Esophagus (tissue), 2 donors: ENCODE results near the gene ABTB2. TPM values are rescaled to one million over a fixed set of nuclear protein-coding genes. Genes with fewer than 3 reads are reported as not detected.

Source experiments
- H3K27ac ChIP-seq, 2 donors: one replicate each; pipeline ENCODE4 v1.5.1; 2013; ENCODE audit warnings: low read depth in 2 of 2, mild to moderate bottlenecking in 2 of 2, inconsistent platforms in 1 of 2, low read length in 1 of 2, moderate library complexity in 1 of 2
- H3K27me3 ChIP-seq, 2 donors: one replicate each; pipeline ENCODE4 v1.6.1; 2013; ENCODE audit warnings: low read length in 2 of 2, control low read depth in 1 of 2, mild to moderate bottlenecking in 1 of 2; ENCODE audit not compliant: insufficient read depth in 2 of 2, control insufficient read depth in 1 of 2
- H3K36me3 ChIP-seq, 2 donors: one replicate each; pipeline ENCODE4 v1.6.1; 2013; ENCODE audit warnings: low read length in 1 of 2; ENCODE audit not compliant: control insufficient read depth in 2 of 2, insufficient read depth in 2 of 2
- H3K4me1 ChIP-seq, 2 donors: one replicate each; pipeline ENCODE4 v1.6.1; 2013; ENCODE audit warnings: low read length in 1 of 2; ENCODE audit not compliant: control insufficient read depth in 2 of 2, insufficient read depth in 2 of 2
- H3K4me3 ChIP-seq, 2 donors: one replicate each; pipeline ENCODE4 v1.5.1; 2013; ENCODE audit warnings: low read length in 2 of 2, mild to moderate bottlenecking in 2 of 2, low read depth in 1 of 2, moderate library complexity in 1 of 2
- H3K9me3 ChIP-seq, 2 donors: one replicate each; pipeline ENCODE4 v1.6.1; 2013; ENCODE audit warnings: mild to moderate bottlenecking in 2 of 2, low read depth in 1 of 2, low read length in 1 of 2, moderate library complexity in 1 of 2; ENCODE audit not compliant: control insufficient read depth in 2 of 2, insufficient read depth in 1 of 2
- WGBS, 2 donors: extraction: QIAGEN DNeasy Blood & Tissue Kit; methylation state at CpG; one replicate each; pipeline ENCODE4 v1.1.7; 2013; 5-methylcytosine and 5-hydroxymethylcytosine counted together
- polyA plus RNA-seq, 2 donors: library from polyadenylated mRNA; stranded (reverse); fragments of 200-250 nt; gene quantifications; one replicate each; pipeline ENCODE4 v1.2.3, GENCODE V29; 2013
- donor health status: healthy with polysubstance abuse.
- donor health status: Bipolar disorder and iron deficiency.

Gene ABTB2
- polyA plus RNA-seq, 2 donors = 3.2 to 4.3 TPM

DNA sequence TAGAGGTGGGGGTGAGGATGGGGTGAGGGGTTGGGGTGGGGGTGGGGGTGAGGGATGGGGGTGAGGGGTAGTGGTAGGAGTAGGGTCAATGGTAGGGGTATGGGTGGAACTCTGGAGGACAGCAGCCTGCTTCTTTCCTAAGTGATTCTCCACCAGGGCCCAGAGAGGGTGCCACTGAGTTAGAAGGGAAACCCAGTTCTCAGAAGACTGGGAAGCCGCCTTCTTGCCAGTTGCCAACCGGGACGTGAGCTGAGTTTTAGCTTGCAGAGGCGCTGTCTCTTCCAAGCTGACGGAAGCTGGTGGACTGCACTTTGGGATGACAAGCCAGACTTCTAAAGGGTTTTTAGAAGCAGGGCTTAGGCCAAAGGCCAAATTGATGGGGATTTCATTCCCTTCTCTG lies 148.0 kb downstream of the ABTB2 start:
- Histone ChIP-seq H3K4me1 (no peaks in the 10 kb centered on the region), H3K36me3 (no peaks in the 10 kb centered on the region), H3K4me3 (no peak overlapping the region), H3K27me3 (no peaks in the 10 kb centered on the region), H3K27ac (no peak overlapping the region), H3K9me3 (peaks cover 0 to 2% of the 10 kb centered on the region in 2 donors)
- 70 to 77% methylated on average over 4 to 5 of the region's 5 CpGs for WGBS, 2 donors

DNA sequence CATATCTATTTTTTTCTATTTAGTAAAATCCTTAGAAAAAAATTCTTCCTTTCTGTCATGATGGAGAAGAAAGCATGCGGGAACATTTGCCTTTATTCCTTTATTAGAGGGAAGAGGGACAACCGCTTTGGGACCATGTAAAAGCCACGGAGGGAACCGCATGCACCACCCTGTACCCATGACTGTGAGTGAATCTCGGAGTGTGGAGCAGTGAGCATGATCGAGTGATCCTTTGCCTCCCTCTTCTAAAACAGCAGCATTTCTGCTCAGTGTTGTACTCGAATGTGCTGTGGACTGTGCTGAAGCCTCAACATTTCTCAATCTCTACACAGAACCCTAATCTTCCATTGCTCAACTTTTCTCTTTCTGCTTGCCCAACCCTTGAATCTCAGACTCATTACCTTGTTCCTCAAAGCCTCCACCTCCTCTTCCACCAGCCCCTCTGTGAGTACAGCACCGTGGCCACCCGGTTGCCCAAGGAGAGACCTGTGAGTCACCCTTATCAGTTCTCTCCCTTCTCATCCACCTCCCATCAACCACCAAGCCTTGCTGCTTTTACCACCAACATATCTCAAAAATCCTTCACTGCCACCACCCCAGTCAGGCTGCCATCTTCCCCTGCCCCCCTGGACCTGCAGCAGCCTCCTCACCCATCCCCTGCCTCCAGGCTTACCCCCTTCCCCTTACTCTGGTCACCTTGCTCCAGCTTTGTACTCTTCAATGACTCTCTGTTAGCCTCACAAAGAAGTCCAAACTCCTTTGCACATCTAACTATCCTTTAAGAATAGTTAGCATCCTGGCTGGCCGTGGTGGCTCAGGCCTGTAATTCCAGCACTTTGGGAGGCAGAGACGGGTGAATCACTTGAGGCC lies 149.3 kb downstream of the ABTB2 start:
- Histone ChIP-seq H3K4me3 (no peak overlapping the region), H3K36me3 (no peaks in the 10 kb centered on the region), H3K9me3 (peaks cover 0 to 2% of the 10 kb centered on the region in 2 donors), H3K27me3 (no peaks in the 10 kb centered on the region), H3K4me1 (peaks cover 3 to 4% of the 10 kb centered on the region in 2 donors), H3K27ac (no peak overlapping the region)
- 80% methylated on average over 11 of the region's 11 CpGs for WGBS, 2 donors

DNA sequence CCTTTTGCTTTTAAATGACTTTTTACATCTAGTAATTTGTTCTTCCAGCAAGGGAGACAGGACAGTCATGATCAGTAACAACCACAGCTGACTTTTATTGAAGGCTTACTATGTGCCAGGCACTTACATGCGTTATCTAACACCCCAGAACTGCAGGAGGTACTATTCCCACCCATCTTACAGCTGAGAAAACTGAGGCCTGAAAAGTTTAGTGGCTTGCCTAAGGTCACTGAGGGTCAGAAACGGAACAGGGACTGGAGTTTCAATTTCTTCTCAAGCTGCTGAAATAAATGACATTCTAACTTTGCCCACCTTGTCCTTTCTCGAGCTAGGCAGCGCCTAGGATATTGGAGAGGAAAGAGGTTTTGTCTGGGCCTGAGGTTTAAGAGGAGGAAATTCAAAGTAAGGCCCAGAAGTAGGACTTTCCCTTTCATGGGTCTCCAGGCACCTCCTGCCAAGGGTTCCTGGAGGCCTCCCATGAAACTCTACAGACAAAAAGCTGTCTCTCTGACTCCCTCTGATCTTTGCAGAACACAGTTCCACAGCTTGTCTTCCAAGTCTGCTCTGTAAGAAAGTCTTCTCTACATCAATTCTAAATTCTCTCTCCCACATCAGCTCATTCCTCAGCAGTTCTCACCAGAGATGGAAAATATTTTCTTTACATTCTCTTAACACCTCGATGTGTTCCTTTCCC lies 150.2 kb downstream of the ABTB2 start:
- Histone ChIP-seq H3K4me1 (peaks cover 3 to 4% of the 10 kb centered on the region in 2 donors), H3K36me3 (no peaks in the 10 kb centered on the region), H3K4me3 (no peak overlapping the region), H3K27ac (no peak overlapping the region), H3K27me3 (no peaks in the 10 kb centered on the region), H3K9me3 (peaks cover 0 to 2% of the 10 kb centered on the region in 2 donors)
- WGBS, 2 donors = 78 to 85% methylated on average over 5 of the region's 5 CpGs

DNA sequence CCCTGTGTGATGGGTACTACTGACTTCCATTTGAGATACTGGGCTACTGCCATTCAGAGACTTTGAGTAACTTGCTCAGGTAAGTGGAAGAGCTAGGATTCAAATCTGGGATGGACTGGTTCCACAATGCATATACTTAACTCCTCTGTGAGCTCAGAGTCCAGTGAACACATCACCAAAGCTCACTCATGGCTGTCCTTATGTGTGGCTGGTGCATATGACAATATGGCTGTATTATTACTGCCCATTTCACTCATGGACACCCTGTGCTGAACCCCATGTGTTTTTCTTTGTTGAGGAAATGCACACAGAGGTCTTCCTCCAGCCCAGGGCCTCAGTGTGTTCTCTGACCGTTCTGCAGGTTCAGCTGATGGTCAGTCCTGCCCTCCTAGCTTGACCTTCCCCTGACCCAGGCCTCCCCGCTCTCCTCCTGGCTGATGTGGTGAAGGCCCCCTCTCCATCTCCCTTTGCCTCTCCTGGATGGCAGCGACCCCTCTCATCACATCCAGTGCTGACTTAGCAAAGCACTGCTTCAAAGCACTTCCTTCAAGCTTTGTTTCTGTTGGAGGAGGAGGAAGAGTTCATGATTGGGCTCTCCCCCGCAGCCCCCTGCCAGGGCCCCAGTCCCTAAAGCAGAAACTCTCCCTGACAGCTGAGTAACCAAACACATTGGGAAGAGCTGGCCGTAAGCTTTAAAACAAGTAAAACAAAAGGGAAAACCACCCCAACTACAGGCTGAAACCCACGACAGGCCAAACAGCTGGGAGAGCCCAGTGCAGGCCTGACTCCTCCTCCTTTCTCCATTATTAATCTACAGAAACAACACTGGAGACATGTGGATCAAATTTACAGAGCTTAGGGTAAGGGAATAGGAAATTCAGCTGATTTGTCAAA lies 151.2 kb downstream of the ABTB2 start:
- 55 to 62% methylated on average over 6 of the region's 6 CpGs for WGBS, 2 donors
- Histone ChIP-seq H3K27me3 (no peaks in the 10 kb centered on the region), H3K4me1 (peaks cover 3 to 4% of the 10 kb centered on the region in 2 donors), H3K27ac (no peak overlapping the region), H3K36me3 (no peaks in the 10 kb centered on the region), H3K9me3 (no peaks in the 10 kb centered on the region), H3K4me3 (no peak overlapping the region)

DNA sequence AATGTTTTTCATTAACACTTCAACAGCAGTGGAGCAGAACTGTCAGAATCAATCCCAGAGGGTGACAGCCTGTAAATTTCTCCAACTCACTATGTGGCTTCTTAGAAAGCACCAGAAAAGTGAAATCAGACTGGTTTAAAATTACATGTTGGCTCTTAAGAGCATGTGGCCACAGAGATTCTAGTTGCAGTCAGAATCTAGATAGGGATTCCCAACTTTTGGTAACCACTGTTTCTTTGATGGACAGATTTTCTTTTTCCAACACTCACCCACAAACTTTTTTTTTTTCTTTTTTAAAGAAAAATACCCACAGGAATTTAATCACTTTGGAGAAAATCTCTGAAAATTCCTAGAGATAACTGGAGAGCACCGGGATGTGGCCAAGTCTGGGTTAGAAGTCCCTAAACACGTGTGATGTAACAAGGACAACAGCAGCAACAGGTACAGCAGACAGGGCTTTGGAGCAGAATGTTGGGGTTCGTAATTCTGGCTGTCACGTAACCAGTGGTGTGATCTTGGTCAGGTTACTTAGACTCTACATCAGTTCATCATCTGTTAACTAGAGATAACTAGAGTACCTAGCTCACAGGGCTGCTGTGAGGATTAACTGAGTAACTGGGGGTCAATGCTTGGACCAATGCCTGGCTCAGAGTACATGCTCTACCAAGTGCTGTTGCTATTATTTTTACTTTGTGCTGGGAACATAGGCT lies 152.3 kb downstream of the ABTB2 start:
- Histone ChIP-seq H3K4me3 (no peak overlapping the region), H3K36me3 (no peaks in the 10 kb centered on the region), H3K27ac (no peak overlapping the region), H3K27me3 (no peaks in the 10 kb centered on the region), H3K9me3 (no peaks in the 10 kb centered on the region), H3K4me1 (peaks cover 3 to 4% of the 10 kb centered on the region in 2 donors)
- whole genome bisulfite sequencing, 2 donors = 64 to 71% methylated on average over 4 of the region's 4 CpGs

DNA sequence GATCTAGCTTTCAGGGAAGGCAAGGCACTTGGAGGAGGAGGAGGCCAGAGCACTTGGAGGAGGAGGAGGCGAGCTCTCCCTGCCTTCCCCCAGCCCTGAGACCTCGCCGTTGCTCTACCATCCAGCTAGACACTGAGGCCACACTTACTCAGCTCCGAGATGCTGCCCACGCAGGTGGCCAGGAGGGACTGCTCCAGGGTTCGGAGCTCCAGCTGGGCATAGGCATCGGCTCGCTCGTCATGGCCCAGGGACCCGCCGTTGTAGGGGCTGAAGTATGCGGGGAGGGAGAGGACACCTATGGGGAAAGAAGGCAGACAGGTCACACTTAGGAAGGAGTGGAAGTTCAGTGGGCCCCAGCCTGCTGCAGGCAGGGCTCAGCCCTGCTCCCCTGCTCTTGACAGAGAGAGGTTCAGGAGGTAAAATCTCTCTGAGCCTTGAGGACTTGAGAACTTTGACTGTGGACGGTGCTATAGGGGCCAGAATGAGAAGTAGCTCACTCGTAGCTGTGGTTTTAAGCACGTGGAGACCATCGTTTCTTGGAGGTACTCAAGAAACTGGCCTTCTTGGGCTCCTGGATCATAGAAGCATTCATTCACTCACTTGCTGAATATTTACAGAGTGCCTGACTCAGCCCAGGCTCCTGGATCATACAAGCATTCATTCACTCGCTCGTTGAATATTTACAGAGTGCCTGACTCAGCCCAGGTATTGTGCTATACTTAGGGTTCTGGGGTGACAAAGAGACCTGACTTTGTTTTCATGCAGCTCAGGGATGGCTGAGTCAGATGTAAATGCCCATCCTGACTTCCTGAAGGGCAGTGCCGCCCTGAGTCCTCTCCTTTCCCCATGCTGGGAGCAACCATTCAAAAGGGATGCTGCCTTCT lies 153.2 kb downstream of the ABTB2 start:
- Histone ChIP-seq H3K27ac (no peak overlapping the region), H3K4me1 (peaks cover 3 to 4% of the 10 kb centered on the region in 2 donors), H3K4me3 (no peak overlapping the region), H3K9me3 (no peaks in the 10 kb centered on the region), H3K36me3 (no peaks in the 10 kb centered on the region), H3K27me3 (no peaks in the 10 kb centered on the region)
- 82 to 83% methylated on average over 19 of the region's 19 CpGs for WGBS, 2 donors

DNA sequence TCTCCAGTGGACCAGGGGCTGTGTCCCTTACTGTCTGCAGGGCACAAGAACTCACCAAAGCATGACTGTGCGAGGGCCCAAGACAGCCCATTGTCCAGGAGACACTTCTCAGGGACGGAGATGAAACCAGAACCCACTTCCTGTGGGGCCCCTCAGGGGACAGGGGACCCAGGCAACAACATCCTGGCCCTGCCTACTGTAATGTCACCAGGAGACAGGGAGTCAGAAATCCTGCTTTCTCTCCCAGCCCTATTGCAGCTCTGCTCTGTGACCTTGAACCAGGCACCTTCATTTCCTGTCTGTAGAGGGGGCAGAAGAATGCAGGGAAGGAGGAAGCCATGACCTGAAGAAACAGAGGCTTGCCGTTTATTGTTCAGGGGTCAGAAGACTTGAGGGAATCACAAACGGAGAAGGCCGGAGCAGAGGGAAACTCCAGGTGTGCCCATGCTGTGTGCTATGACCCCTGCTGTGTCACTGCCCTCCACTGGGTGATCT lies 154.4 kb downstream of the ABTB2 start:
- Histone ChIP-seq H3K9me3 (no peaks in the 10 kb centered on the region), H3K4me3 (no peak overlapping the region), H3K36me3 (no peaks in the 10 kb centered on the region), H3K4me1 (peaks cover 3 to 4% of the 10 kb centered on the region in 2 donors), H3K27ac (no peak overlapping the region), H3K27me3 (no peaks in the 10 kb centered on the region)
- 78 to 80% methylated on average over 5 of the region's 5 CpGs for WGBS, 2 donors

DNA sequence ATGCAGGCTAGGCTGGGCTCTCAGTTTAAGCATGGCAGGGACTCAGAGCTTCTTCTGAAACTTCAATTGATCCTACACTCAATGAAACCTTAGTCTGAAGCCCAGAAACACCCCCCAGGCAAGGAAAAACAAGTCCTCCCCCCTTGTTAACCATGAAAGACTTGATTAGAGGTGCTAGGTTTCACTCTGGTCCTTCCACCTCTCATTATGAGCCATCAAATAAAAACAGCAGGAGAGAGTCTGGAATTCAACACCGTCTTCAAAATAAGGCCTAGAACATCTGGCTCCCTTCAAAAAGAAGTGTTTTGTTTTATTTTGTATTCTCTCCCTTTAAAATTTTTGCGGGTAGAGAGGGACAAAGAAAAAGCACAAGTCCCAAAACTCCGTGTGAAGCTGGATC lies 156.7 kb downstream of the ABTB2 start:
- H3K36me3 ChIP-seq = no peaks in the 10 kb centered on the region
- H3K4me1 ChIP-seq = peaks cover 3 to 4% of the 10 kb centered on the region in 2 donors
- no peaks in the 10 kb centered on the region for H3K27me3 ChIP-seq
- WGBS, 2 donors = 38 to 61% methylated on average over 3 of the region's 3 CpGs
- no peak overlapping the region for H3K4me3 ChIP-seq
- H3K9me3 ChIP-seq = no peaks in the 10 kb centered on the region
- H3K27ac ChIP-seq = no peak overlapping the region
